ENCODE data around the gene MEIKIN. TPM values are rescaled to one million over a fixed set of nuclear protein-coding genes. Genes with fewer than 3 reads are reported as not detected.

The MEIKIN gene
- total RNA-seq, 4 donors from 2014 or later = not detected

DNA sequence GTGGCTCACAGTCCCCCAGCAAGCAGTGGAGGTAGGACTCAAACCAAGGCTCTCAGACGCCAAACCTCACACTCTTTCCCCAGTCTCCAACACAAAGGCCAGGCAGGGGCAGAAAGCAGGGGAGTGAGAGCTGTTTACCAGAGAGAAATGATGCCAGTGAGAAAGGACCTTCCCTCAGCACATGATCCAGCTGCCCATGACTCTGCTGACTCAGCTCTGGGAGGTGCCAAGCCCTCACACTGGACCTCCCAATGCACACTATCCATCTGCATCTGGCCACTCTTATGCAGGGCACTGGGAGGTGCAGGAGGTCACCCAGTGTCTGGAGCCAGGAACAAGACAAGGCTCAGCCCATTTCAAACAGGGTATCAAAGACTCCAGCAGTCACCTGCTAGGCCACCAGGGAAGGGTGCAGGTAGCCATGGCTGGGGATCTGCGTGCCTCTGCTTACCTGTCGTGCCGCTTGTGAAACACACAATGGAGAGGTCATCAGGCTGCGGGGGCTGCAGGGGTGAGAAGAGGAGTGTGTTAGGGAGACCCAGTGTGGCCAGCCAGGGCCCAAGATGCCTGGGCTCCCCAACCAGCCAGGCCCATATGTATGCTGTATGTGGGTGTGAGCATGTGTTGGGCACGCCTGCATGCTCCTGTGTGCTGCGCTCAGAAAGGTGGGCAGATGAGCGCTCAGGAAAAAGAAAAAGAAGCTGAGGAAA is 39.6 kb upstream of the MEIKIN start:
- H3K4me1 ChIP-seq = no peaks in the 10 kb centered on the region
- no peak for TF ChIP-seq CTCF (IDR thresholded peaks at IDR 0.05)
- no peak for TF ChIP-seq POLR2A (IDR thresholded peaks at IDR 0.05)
- no peak for DNase-seq
- H3K36me3 ChIP-seq = no peaks in the 10 kb centered on the region
- H3K9me3 ChIP-seq = no peaks in the 10 kb centered on the region
- no peak overlapping the region for H3K4me3 ChIP-seq
- H3K27me3 ChIP-seq = no peaks in the 10 kb centered on the region
- intact Hi-C loops (cut with DNase I; ENCODE audit: low total_unique reads) = no loop called here
- H3K27ac ChIP-seq = no peak overlapping the region

DNA sequence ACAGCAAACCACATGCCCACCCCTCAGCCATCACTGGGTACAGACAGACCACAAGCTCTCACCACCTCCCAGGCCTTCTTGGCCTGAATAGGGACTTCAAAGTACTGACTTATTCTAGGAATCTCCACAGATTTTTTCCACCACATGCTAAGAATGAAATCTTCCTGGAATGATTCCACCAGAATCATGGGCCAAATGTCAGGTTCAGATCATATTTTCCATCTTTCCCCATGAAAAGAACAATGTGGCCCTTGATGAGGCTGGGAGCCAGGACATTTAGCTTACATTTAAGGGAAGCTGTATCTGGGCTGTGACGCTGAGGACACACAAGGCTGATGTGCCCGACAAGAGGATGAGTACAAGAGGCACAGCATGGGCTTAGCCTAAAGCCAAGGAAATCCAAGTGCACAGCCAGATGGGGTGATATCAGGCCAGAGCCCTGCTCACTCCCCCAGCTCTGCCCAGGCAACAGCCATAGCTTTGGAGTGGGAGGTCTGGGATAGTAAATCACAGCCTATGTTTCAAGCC is 37.8 kb upstream of the MEIKIN start:
- no peak for DNase-seq

DNA sequence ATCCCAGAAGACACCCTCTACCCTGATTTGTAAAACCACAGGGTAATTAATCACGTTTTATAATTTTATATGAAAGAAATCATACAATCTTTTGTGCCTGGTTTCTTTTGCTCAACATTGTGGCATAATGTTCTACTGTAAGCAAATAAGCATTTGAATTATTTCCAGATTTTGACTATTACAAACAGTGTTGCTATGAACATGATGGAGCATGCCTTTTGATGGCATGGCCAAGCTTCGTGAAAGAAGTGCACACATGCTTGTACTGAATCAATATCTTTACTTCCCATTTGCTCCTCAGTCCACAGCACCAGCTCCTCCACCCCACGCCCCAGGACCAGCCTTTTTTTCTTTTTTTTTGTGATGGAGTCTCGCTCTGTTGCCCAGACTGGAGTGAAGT is 36.1 kb upstream of the MEIKIN start:
- Histone ChIP-seq H3K4me3 (no peak overlapping the region), H3K27me3 (no peaks in the 10 kb centered on the region), H3K4me1 (no peaks in the 10 kb centered on the region), H3K36me3 (no peaks in the 10 kb centered on the region), H3K27ac (no peak overlapping the region), H3K9me3 (no peaks in the 10 kb centered on the region)
- TF ChIP-seq POLR2A (IDR thresholded peaks at IDR 0.05) (no peak), CTCF (IDR thresholded peaks at IDR 0.05) (no peak)
- intact Hi-C loops (cut with DNase I; ENCODE audit: low total_unique reads) = no loop called here
- no peak for DNase-seq

More for the DNA sequence above, 37.8 kb upstream of the MEIKIN start:
- H3K4me1 ChIP-seq = no peaks in the 10 kb centered on the region
- TF ChIP-seq CTCF (IDR thresholded peaks at IDR 0.05) = no peak
- TF ChIP-seq POLR2A (IDR thresholded peaks at IDR 0.05) = no peak
- no peak overlapping the region for H3K4me3 ChIP-seq
- H3K36me3 ChIP-seq = no peaks in the 10 kb centered on the region
- intact Hi-C loops (cut with DNase I; ENCODE audit: low total_unique reads) = no loop called here
- H3K27ac ChIP-seq = no peak overlapping the region
- H3K9me3 ChIP-seq = no peaks in the 10 kb centered on the region
- no peaks in the 10 kb centered on the region for H3K27me3 ChIP-seq

GRCh38 chr5:131980696-131981095 is 35.2 kb upstream of the MEIKIN start:
- H3K9me3 ChIP-seq = no peaks in the 10 kb centered on the region
- intact Hi-C loops (cut with DNase I; ENCODE audit: low total_unique reads) = no loop called here
- H3K36me3 ChIP-seq = no peaks in the 10 kb centered on the region
- no peaks in the 10 kb centered on the region for H3K4me1 ChIP-seq
- no peak overlapping the region for H3K4me3 ChIP-seq
- no peak overlapping the region for H3K27ac ChIP-seq
- no peaks in the 10 kb centered on the region for H3K27me3 ChIP-seq
- no peak for DNase-seq
- TF ChIP-seq POLR2A (IDR thresholded peaks at IDR 0.05) (no peak), CTCF (IDR thresholded peaks at IDR 0.05) (no peak)

DNA sequence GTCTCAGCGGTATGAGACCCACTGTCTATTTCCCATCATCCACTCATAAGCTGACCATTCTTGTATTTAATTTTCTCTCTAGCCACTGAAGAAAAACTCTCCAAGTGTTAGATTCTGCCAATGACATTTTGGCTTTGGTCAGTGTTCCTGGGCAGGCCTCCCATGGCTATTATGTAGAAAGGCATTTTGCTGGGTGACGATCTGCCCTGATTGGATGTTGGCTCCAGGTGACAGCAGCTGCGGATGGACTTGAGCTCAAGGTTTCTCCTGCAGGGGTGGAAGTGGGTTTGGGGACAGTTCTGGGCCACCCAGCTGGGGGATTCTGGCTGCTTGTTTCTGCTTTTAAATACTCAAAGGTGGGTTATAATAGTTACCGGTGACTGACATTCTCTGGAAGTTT is 34.4 kb upstream of the MEIKIN start:
- no peak for TF ChIP-seq CTCF (IDR thresholded peaks at IDR 0.05)
- H3K4me3 ChIP-seq = no peak overlapping the region
- intact Hi-C loops (cut with DNase I; ENCODE audit: low total_unique reads) = no loop called here
- H3K27me3 ChIP-seq = no peaks in the 10 kb centered on the region
- no peaks in the 10 kb centered on the region for H3K9me3 ChIP-seq
- H3K4me1 ChIP-seq = no peaks in the 10 kb centered on the region
- H3K27ac ChIP-seq = no peak overlapping the region
- no peak for DNase-seq
- H3K36me3 ChIP-seq = no peaks in the 10 kb centered on the region

All from uterus (tissue), 4 donors.